ENCODE data around the gene CDX1.

CDX1 gene

GRCh38 chr5:150149618-150150017 lies 17.0 kb upstream of the CDX1 start:
- Histone ChIP-seq H3K9me3 (ENCODE audit: control insufficient read depth, insufficient read depth, low read length) (no peaks in the 10 kb centered on the region), H3K4me3 (ENCODE audit: low read depth, low read length) (no peak overlapping the region), H3K9ac (ENCODE audit: low read depth, low read length) (no peak overlapping the region), H3K4me1 (ENCODE audit: control insufficient read depth, insufficient read depth, low read length) (peaks cover 12% of the 10 kb centered on the region), H3K27me3 (ENCODE audit: control insufficient read depth, insufficient read depth, low read length) (no peaks in the 10 kb centered on the region), H3K27ac (ENCODE audit: low read depth, low read length) (no peak overlapping the region), H3K36me3 (ENCODE audit: control insufficient read depth, insufficient read depth, low read length) (no peaks in the 10 kb centered on the region)

- peaks cover 18% of the 10 kb centered on the region for H3K4me1 ChIP-seq (ENCODE audit: control insufficient read depth, insufficient read depth, low read length)
- H3K9ac ChIP-seq (ENCODE audit: low read depth, low read length), result no peak overlapping the region
- no peak overlapping the region for H3K27ac ChIP-seq (ENCODE audit: low read depth, low read length)
Measured at GRCh38 chr5:150152636-150153462, 13.7 kb upstream of the CDX1 start.

GRCh38 chr5:150153483-150153882 lies 13.1 kb upstream of the CDX1 start:
- Histone ChIP-seq H3K9ac (ENCODE audit: low read depth, low read length) (no peak overlapping the region), H3K4me1 (ENCODE audit: control insufficient read depth, insufficient read depth, low read length) (peaks cover 18% of the 10 kb centered on the region), H3K4me3 (ENCODE audit: low read depth, low read length) (no peak overlapping the region)

More at GRCh38 chr5:150152636-150153462, 13.7 kb upstream of the CDX1 start:
- H3K36me3 ChIP-seq (ENCODE audit: control insufficient read depth, insufficient read depth, low read length), result no peaks in the 10 kb centered on the region
- H3K9me3 ChIP-seq (ENCODE audit: control insufficient read depth, insufficient read depth, low read length), result no peaks in the 10 kb centered on the region
- no peaks in the 10 kb centered on the region for H3K27me3 ChIP-seq (ENCODE audit: control insufficient read depth, insufficient read depth, low read length)
- H3K4me3 ChIP-seq (ENCODE audit: low read depth, low read length), result no peak overlapping the region

GRCh38 chr5:150153957-150154617 lies 12.5 kb upstream of the CDX1 start:
- Histone ChIP-seq H3K27ac (ENCODE audit: low read depth, low read length) (no peak overlapping the region), H3K36me3 (ENCODE audit: control insufficient read depth, insufficient read depth, low read length) (no peaks in the 10 kb centered on the region), H3K4me1 (ENCODE audit: control insufficient read depth, insufficient read depth, low read length) (peaks cover 18% of the 10 kb centered on the region), H3K4me3 (ENCODE audit: low read depth, low read length) (no peak overlapping the region), H3K9me3 (ENCODE audit: control insufficient read depth, insufficient read depth, low read length) (no peaks in the 10 kb centered on the region), H3K27me3 (ENCODE audit: control insufficient read depth, insufficient read depth, low read length) (no peaks in the 10 kb centered on the region), H3K9ac (ENCODE audit: low read depth, low read length) (no peak overlapping the region)

More at GRCh38 chr5:150153483-150153882, 13.1 kb upstream of the CDX1 start:
- H3K36me3 ChIP-seq (ENCODE audit: control insufficient read depth, insufficient read depth, low read length), result no peaks in the 10 kb centered on the region
- H3K27ac ChIP-seq (ENCODE audit: low read depth, low read length), result no peak overlapping the region
- H3K9me3 ChIP-seq (ENCODE audit: control insufficient read depth, insufficient read depth, low read length), result no peaks in the 10 kb centered on the region
- no peaks in the 10 kb centered on the region for H3K27me3 ChIP-seq (ENCODE audit: control insufficient read depth, insufficient read depth, low read length)

- no peak overlapping the region for H3K27ac ChIP-seq (ENCODE audit: low read depth, low read length)
- H3K9me3 ChIP-seq (ENCODE audit: control insufficient read depth, insufficient read depth, low read length), result no peaks in the 10 kb centered on the region
- H3K27me3 ChIP-seq (ENCODE audit: control insufficient read depth, insufficient read depth, low read length), result no peaks in the 10 kb centered on the region
- no peaks in the 10 kb centered on the region for H3K36me3 ChIP-seq (ENCODE audit: control insufficient read depth, insufficient read depth, low read length)
- H3K4me3 ChIP-seq (ENCODE audit: low read depth, low read length), result peak overlapping the region; percentile 47; the same call in 1 of the 2 replicates
- no peak overlapping the region for H3K9ac ChIP-seq (ENCODE audit: low read depth, low read length)
- peaks cover 18% of the 10 kb centered on the region for H3K4me1 ChIP-seq (ENCODE audit: control insufficient read depth, insufficient read depth, low read length)
Measured at GRCh38 chr5:150154618-150155128, 11.9 kb upstream of the CDX1 start.

DNA sequence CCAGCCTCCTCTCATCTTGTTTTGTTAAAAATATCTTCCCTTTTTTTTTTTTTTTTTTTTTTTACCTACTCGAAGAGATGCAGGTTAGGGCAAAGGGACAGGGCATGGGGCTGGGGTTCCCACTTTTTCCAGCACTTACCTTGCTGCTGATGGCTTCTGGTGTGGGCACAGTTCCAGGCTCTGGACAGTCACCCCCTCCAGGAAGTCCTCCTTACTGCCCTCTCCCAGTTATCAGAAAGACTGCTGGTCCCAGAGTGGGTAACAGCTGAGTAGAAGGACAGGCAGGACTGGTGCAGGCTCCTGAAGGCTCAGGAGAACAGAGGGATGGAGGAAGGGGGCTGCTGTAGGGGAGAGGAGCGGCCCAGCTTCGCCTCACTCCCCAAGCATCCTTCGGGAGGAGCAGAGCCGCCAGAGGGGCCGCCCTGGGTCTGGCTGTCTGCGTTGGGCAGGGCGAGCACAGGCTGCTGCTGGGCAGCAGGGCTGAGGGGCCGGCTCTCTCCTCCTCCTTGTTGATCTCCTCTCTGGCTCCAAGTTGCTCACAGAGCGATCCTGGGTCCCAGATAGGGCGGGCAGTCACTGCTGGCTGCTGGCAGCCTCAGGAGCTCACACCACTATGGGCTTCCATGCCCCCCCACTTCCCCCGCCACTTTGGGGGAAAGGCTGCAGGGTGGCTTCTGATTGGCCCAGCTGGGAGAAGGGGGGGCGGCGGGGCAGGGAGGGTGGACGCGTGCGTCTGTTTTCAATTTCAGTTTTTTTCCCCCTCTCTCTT lies 11.1 kb upstream of the CDX1 start, which contains the start of gene PDGFRB:
Gene PDGFRB, minus strand, starts transcription at position 588 of the 769 bp plus-strand sequence. CDS start 18,798 bp downstream, outside the sequence.
- H3K4me1 ChIP-seq (ENCODE audit: control insufficient read depth, insufficient read depth, low read length), result peaks cover 18% of the 10 kb centered on the region
- peak within 1 kb of the TSS; percentile 47 for H3K4me3 ChIP-seq (ENCODE audit: low read depth, low read length)
- H3K27me3 ChIP-seq (ENCODE audit: control insufficient read depth, insufficient read depth, low read length), result no peaks in the 10 kb centered on the region
- H3K9ac ChIP-seq (ENCODE audit: low read depth, low read length), result no peak within 1 kb of the TSS
- H3K9me3 ChIP-seq (ENCODE audit: control insufficient read depth, insufficient read depth, low read length), result no peaks in the 10 kb centered on the region
- no peaks in the 10 kb centered on the region for H3K36me3 ChIP-seq (ENCODE audit: control insufficient read depth, insufficient read depth, low read length)
- no peak within 1 kb of the TSS for H3K27ac ChIP-seq (ENCODE audit: low read depth, low read length)

GRCh38 chr5:150156027-150156368 lies 10.6 kb upstream of the CDX1 start:
- no peak overlapping the region for H3K27ac ChIP-seq (ENCODE audit: low read depth, low read length)
- peaks cover 18% of the 10 kb centered on the region for H3K4me1 ChIP-seq (ENCODE audit: control insufficient read depth, insufficient read depth, low read length)
- no peaks in the 10 kb centered on the region for H3K9me3 ChIP-seq (ENCODE audit: control insufficient read depth, insufficient read depth, low read length)
- H3K27me3 ChIP-seq (ENCODE audit: control insufficient read depth, insufficient read depth, low read length), result no peaks in the 10 kb centered on the region
- no peak overlapping the region for H3K9ac ChIP-seq (ENCODE audit: low read depth, low read length)
- no peaks in the 10 kb centered on the region for H3K36me3 ChIP-seq (ENCODE audit: control insufficient read depth, insufficient read depth, low read length)
- peak overlapping the region; percentile 47; the same call in 1 of the 2 replicates for H3K4me3 ChIP-seq (ENCODE audit: low read depth, low read length)

GRCh38 chr5:150156540-150156939 lies 10.0 kb upstream of the CDX1 start:
- Histone ChIP-seq H3K9ac (ENCODE audit: low read depth, low read length) (no peak overlapping the region), H3K36me3 (ENCODE audit: control insufficient read depth, insufficient read depth, low read length) (no peaks in the 10 kb centered on the region), H3K4me1 (ENCODE audit: control insufficient read depth, insufficient read depth, low read length) (peaks cover 21% of the 10 kb centered on the region), H3K9me3 (ENCODE audit: control insufficient read depth, insufficient read depth, low read length) (no peaks in the 10 kb centered on the region), H3K27ac (ENCODE audit: low read depth, low read length) (no peak overlapping the region), H3K27me3 (ENCODE audit: control insufficient read depth, insufficient read depth, low read length) (no peaks in the 10 kb centered on the region), H3K4me3 (ENCODE audit: low read depth, low read length) (no peak overlapping the region)

- Histone ChIP-seq H3K9ac (ENCODE audit: low read depth, low read length) (no peak overlapping the region), H3K27me3 (ENCODE audit: control insufficient read depth, insufficient read depth, low read length) (no peaks in the 10 kb centered on the region), H3K36me3 (ENCODE audit: control insufficient read depth, insufficient read depth, low read length) (no peaks in the 10 kb centered on the region), H3K27ac (ENCODE audit: low read depth, low read length) (no peak overlapping the region), H3K9me3 (ENCODE audit: control insufficient read depth, insufficient read depth, low read length) (no peaks in the 10 kb centered on the region), H3K4me1 (ENCODE audit: control insufficient read depth, insufficient read depth, low read length) (peaks cover 21% of the 10 kb centered on the region), H3K4me3 (ENCODE audit: low read depth, low read length) (no peak overlapping the region)
Measured at GRCh38 chr5:150157168-150157567, 9.4 kb upstream of the CDX1 start.

DNA sequence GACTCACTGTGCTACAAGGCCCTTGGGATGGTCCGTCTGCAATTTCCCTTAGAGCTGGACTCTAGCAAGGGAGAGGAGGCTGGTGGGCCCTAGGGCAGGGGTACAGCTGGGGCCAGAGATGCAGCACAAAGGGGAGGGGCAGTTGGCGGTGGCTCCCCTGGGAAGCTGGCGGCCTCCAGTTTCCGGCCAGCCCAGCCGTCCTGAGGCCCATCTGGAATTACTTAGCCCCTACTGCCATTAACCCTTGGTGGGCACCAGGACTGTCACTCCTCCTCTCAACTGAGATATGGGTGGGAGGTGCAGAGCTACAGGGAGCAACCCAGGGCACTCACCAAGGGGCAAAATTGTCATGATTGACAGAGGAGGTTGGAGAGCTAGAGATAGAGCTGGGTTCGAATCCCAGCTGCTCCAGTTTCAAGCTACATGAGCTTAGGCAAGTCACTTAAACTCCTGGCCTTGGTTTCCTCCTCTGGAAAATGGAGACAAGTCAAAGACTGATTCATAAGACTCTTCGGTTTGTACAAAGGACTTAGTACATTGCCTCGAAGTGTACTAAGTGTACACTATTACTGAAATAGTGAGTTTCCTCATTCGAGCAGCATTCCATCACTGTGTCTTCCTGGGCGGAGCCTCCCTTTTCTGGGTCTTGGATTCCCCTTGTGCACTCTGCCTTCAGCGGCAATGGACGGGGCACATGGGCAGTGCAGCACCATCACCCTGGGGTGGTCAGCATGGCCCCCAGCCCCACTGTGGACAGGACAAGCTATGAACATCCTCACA lies 8.2 kb upstream of the CDX1 start:
- H3K4me3 ChIP-seq (ENCODE audit: low read depth, low read length), result no peak overlapping the region

More for the DNA sequence above, 8.2 kb upstream of the CDX1 start:
- Histone ChIP-seq H3K27me3 (ENCODE audit: control insufficient read depth, insufficient read depth, low read length) (peaks cover 4% of the 10 kb centered on the region), H3K9me3 (ENCODE audit: control insufficient read depth, insufficient read depth, low read length) (no peaks in the 10 kb centered on the region), H3K9ac (ENCODE audit: low read depth, low read length) (no peak overlapping the region), H3K36me3 (ENCODE audit: control insufficient read depth, insufficient read depth, low read length) (no peaks in the 10 kb centered on the region), H3K27ac (ENCODE audit: low read depth, low read length) (no peak overlapping the region), H3K4me1 (ENCODE audit: control insufficient read depth, insufficient read depth, low read length) (peaks cover 21% of the 10 kb centered on the region)

Data from HUES48 (cell line).